Measurements from ENCODE around the gene CDC42BPB.

The CDC42BPB gene

DNA sequence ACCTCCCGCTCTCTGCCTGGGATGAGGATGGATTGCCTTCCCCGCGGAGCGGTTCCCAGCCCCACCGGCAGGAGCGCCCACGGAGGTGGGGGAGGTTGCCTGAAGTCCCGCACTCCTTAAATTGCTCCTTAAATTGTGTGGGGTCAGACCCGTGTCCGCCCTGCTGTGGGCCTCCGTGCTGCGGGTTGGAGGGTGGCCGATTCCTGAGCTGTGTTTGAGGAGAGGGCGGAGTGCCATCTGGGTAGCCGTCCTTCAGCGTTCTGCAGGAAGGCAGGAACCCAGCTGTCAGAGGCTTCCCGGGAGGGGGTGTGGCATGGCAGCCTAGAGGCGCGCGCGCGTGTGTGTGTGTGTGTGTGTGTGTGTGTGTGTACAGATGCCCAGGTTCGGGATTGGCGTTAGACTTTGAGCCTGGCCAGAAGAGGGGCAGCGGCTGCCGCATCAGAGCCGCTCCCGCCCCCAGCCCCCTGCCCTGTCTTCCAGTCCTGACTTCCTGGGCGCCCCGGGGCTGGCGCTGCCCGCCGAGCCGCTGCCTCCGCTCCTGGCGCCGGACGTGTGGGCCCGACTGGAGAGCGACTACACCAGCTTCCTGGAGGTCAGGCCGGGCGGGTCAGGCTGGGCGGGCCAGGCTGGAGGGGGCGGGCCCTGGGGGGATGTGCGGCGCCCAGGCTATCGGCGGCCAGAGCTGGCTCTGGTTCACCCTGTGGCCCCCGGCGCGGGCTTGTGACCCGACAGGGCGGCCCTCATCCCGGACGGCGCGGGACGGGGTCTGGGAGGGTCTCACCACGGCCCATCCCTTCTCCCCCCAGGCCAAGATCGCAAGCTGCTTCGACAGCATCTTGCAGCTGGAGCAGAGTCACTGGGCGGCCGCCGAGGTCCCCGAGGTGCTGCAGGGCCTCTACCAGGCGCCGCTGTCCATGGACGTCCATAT lies 46.4 kb upstream of the CDC42BPB start:
- Histone ChIP-seq H3K4me1 (peaks cover 0 to 35% (median 21%) of the 10 kb centered on the region in 4 donors), H3K27ac (no peak overlapping the region), H3K36me3 (no peaks in the 10 kb centered on the region), H3K27me3 (peaks cover 3 to 95% of the 10 kb centered on the region in 2 donors), H3K4me3 (peak overlapping the region in 1 of 2 donors; percentile 16), H3K9me3 (no peaks in the 10 kb centered on the region)
- intact Hi-C loops (cut with DNase I; ENCODE audit: low total_unique reads), result loop anchor here (1.0 to 10.0 kb wide), 2 partner anchors 81 to 190 kb away; no protein-coding TSS in a partner anchor
- DNase-seq, result no peak
- TF ChIP-seq, protein P1, sequence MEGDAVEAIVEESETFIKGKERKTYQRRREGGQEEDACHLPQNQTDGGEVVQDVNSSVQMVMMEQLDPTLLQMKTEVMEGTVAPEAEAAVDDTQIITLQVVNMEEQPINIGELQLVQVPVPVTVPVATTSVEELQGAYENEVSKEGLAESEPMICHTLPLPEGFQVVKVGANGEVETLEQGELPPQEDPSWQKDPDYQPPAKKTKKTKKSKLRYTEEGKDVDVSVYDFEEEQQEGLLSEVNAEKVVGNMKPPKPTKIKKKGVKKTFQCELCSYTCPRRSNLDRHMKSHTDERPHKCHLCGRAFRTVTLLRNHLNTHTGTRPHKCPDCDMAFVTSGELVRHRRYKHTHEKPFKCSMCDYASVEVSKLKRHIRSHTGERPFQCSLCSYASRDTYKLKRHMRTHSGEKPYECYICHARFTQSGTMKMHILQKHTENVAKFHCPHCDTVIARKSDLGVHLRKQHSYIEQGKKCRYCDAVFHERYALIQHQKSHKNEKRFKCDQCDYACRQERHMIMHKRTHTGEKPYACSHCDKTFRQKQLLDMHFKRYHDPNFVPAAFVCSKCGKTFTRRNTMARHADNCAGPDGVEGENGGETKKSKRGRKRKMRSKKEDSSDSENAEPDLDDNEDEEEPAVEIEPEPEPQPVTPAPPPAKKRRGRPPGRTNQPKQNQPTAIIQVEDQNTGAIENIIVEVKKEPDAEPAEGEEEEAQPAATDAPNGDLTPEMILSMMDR (IDR thresholded peaks at IDR 0.05), result no peak

DNA sequence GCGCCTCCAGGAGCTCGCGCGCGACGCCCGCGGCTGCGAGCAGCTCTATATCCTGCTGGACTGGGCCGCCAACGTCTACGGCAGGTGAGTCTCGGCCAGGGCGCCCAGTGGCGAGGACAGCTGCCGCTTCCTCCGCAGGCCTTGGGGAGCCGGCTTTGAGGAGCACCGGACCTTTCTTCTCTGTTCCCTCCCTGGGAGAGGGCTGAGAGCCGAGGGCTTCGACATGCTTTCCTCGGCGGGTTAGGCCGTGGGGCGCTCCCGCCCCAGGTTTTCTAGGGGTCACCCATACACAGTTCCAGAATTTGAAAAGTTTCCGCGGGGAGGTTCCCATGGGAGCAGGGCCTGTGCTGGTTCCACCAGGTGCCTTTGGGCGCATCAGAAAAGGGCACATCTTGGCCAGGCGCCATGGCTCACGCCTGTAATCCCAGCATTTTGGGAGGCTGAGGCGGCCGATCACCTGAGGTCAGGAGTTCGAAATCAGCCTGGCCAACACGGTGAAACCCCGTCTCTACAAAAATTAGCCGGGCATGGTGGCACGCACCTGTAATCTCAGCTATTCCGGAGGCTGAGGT lies 45.4 kb upstream of the CDC42BPB start:
- Histone ChIP-seq H3K9me3 (no peaks in the 10 kb centered on the region), H3K4me3 (no peak overlapping the region), H3K4me1 (peaks cover 0 to 35% (median 21%) of the 10 kb centered on the region in 4 donors), H3K36me3 (no peaks in the 10 kb centered on the region), H3K27me3 (peaks cover 3 to 95% of the 10 kb centered on the region in 2 donors), H3K27ac (no peak overlapping the region)
- intact Hi-C loops (cut with DNase I; ENCODE audit: low total_unique reads), result loop anchor here (10.0 kb wide), 1 partner anchor 82 kb away; no protein-coding TSS in a partner anchor
- no peak for DNase-seq
- TF ChIP-seq, protein P1 (IDR thresholded peaks at IDR 0.05), result no peak

DNA sequence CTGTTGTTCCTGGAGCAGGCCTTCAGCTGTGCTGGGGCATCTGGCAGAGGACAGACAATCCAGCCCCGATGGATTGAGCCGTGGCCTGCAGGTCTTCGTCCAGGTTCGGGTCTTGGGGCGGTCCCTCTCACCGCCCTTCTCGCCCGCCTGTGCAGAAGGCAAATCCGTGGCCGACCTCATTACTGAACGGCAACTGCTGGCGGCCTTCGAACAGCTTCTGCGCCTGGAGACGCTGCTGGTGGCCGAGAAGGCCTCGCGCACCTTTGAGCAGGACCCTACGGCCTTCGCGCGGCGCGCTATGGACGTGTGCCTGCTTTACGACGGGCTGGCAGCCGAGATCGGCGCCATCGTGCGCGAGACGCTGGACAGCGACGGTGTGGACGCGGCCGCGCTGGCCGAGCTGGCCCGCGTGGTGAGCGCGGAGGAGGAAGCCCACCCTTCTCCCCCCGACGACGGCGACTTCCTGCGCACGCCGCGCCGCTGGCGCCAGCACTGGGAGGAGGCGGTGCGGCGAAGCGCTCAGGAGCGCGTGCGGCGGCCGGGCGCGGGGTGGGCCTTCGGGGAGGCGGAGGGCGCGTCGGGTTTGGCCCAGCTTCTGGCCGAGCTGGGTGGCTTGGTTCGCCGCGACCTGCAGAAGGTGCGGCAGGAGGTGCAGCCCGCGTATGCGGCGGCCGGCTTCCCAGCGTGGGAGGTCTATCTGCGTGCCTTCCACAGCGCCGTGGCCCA lies 44.8 kb upstream of the CDC42BPB start:
- intact Hi-C loops (cut with DNase I; ENCODE audit: low total_unique reads), result loop anchor here (10.0 kb wide), 1 partner anchor 83 kb away; no protein-coding TSS in a partner anchor
- H3K4me3 ChIP-seq, result no peak overlapping the region
- H3K36me3 ChIP-seq, result no peaks in the 10 kb centered on the region
- TF ChIP-seq, protein P1 (IDR thresholded peaks at IDR 0.05), result no peak
- H3K27me3 ChIP-seq, result peaks cover 3 to 89% of the 10 kb centered on the region in 2 donors
- no peak overlapping the region for H3K27ac ChIP-seq
- no peak for DNase-seq
- no peaks in the 10 kb centered on the region for H3K9me3 ChIP-seq
- H3K4me1 ChIP-seq, result peaks cover 0 to 35% (median 21%) of the 10 kb centered on the region in 4 donors

DNA sequence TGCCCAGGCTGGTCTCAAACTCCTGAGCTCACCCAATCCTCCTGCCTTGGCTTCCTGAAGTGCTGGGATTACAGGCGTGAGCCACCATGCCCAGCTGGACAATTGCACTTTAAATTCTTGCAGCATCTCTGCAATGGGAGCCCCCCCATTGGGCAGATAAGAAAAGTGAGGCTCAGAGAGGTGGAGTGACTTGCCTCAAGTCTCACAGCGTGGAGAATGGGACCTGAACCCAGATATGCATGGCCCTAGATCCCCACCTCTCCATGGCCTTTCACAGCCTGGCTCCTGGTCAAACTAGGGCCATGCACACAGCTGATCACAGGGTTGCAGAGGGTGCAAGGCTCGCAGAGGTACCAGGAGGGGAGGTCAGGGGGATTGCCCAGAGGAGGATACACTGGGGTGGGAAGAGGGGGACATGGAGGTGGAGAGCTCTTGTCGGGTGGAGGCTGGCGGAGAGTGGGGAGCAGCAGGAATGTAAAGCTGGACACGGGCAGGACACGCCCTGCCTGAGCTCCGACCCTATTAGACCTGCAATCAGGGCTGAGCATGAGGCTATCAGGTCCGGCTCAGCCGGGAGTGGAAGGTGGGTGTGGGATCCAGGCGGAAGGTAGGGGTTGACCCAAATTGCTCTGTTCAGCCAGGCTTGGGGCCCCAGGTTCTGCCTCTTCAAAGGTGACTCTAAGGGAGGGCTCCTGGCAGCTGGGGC lies 44.1 kb upstream of the CDC42BPB start:
- peaks cover 0 to 35% (median 21%) of the 10 kb centered on the region in 4 donors for H3K4me1 ChIP-seq
- H3K27me3 ChIP-seq, result peaks cover 3 to 82% of the 10 kb centered on the region in 2 donors
- intact Hi-C loops (cut with DNase I; ENCODE audit: low total_unique reads), result loop anchor here (10.0 kb wide), 1 partner anchor 83 kb away; no protein-coding TSS in a partner anchor

More for the DNA sequence above, 44.1 kb upstream of the CDC42BPB start:
- TF ChIP-seq, protein P1 (IDR thresholded peaks at IDR 0.05), result no peak
- no peaks in the 10 kb centered on the region for H3K36me3 ChIP-seq
- no peak overlapping the region for H3K27ac ChIP-seq
- DNase-seq, result no peak
- H3K9me3 ChIP-seq, result no peaks in the 10 kb centered on the region
- H3K4me3 ChIP-seq, result no peak overlapping the region
